Activated CD8-positive, alpha-beta memory T cell treated with anti-CD3 and anti-CD28 coated beads, Interleukin-2, amount 50 U/mL, for 4 hours (primary cell): ENCODE results near the gene CALCOCO1.
A peak's percentile ranks its signal among the peaks of the same experiment; 100 is the strongest.
"Not testable (repeated sequence)": the region's sequence is repeated elsewhere in the genome, so short reads cannot be mapped to it uniquely, and the experiment has no call there.

ENCODE experiments used
- DNase-seq: peaks from one replicate; pipeline ENCODE4 v3.0.0-alpha.2; 2020

Gene CALCOCO1

DNA sequence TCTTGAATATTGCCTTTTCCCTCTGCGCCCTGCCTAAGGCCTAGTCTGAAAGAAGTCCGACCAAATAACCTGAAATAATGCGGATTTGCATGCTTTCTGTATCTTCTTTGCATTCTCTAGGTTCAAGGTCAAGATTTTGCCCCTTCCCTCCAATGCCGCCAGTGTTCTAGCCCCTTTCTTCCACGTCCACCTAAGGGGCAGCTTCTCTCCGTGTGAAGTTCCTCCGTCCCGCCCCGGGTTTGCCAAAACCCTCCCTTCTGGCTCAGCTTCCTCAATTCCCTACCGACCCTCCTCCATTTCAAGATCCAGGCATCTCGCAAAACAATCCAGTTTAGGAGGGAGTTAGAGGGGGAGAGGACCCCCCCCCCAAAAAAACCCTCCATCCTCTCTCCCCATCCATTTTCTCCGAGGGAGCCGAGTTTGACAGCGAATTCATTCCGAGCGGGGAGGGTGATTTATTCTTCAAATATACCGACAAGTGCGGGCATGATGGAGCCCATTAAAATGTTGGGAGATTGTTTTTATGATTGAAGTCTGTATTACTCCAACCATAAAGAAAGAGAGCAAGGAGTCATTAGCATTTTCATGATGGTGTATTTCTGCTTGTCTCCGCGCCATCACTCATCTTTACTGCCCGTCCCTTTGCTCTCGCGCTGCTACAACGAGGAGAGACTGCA is 30.5 kb downstream of the CALCOCO1 start:
- no peak for DNase-seq

- DNase-seq = no peak
Observed at GRCh38 chr12:53696285-53696654, 31.0 kb downstream of the CALCOCO1 start.

DNA sequence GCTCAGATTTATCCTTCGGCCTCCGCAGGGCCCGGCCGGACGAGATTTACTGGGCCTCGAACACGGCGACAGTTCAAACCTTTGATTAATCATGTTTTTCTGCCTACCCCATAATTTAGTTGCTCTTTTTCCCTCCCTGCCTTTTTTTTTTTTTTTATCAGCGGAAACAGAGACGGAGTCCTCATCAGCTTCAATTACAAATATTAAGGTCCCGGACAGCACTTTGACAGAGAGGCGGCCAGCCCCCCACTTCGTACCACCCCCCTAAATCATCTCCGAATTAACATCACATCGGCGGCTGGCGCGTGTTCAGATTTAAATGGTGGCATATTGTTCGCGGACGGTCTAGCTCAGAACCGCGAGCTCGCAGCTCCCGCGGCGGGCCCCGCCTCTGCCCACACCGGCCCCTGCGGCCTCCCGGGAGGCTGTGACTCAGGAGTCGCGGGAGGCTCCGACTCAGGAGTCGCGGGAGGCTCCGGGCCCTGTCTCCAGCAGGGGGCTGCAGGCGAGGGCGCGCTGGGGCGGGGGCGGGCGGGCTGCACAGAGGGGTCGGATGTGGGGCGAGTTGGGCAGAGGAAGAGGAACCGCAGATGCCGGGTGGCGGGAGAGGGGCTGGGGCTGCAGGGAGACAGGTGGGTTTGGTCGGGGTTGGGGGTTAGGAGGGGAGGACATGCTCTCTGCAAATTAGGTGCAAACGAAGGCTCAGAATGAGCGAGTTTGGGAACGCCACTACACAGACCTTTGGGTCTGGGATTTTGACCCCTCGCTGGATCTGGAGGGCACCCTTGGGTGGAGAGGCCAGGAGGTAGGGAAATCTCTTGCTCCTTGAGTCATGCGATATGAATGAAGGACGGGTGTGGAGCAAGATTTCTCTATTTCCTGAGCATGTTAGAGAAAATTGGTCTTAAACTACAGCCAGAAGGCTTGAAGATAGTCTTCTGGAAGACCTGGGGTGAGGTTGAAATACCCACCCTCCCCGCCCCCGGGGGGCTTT is 31.8 kb downstream of the CALCOCO1 start:
- DNase-seq = peak; percentile 43

DNA sequence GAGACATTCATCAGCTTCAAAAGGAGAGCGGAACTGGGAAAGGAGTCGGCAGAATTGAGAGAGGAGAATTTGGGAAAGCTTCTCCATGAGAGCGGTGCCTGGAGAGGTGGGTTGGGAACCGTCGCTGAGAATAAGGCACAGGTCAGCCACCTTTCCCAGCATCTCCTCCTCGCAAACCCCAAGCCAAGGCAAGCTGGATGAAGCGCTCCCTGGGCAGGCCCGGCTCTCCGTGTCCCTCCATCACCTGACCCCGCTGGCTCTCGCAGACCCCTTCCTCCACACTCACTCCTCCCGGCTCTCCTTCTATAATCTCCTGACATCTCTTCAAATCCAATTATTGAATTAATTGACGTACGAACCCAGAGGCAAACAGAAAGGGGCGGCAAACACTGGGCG is 32.5 kb downstream of the CALCOCO1 start:
- DNase-seq = no peak

DNA sequence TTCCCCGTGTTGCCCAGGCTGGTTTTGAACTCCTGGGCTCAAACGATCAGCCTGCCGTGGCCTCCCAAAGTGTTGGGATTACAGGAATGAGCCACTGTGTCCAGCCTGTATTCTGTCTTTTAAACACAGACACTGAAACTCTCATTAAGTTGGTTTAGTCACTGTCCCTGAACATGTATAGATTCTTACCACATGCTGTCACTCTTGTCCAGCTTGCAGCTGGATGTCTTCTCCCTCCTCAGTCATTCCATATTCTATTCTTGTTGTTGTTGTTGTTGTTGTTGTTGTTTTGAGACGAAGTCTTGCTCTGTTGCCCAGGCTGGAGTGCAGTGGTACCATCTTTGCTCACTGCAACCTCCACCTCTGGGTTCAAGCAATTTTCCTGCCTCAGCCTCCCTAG is 39.1 kb downstream of the CALCOCO1 start:
- DNase-seq = no peak

GRCh38 chr12:53686436-53686835 is 40.8 kb downstream of the CALCOCO1 start:
- DNase-seq = no peak

DNA sequence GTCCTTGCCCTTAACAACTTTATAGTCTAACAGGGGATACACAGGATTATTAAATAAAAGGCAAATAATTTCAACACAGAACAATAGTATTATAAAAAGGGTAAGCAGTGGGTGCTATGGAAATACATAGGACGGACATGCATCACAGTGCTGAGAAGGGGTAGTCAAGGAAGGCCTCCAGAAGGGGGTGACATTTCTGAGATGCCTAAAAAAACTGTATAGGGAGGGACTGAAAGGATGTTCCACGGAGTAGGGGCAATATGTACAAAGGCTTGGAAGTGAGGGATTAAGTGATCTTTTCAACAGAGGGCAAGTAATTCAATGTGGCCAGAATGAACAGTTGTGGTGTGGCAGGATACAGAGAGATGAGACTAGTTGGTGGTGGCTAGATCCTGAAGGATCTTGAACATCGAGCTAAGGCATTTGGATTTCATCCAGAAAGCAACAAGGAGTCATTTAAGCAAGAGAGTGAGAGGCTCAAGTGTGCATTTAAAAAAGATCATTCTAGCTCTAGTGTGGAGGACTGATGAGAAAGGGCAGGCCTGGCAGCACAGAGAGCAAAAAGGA is 42.5 kb downstream of the CALCOCO1 start:
- no peak for DNase-seq

- DNase-seq = no peak
Observed at GRCh38 chr12:53683983-53684382, 43.3 kb downstream of the CALCOCO1 start.

- DNase-seq = no peak
Observed at GRCh38 chr12:53683494-53683893, 43.8 kb downstream of the CALCOCO1 start.

GRCh38 chr12:53680061-53680460 is 47.2 kb downstream of the CALCOCO1 start:
- DNase-seq = not testable (repeated sequence)

DNA sequence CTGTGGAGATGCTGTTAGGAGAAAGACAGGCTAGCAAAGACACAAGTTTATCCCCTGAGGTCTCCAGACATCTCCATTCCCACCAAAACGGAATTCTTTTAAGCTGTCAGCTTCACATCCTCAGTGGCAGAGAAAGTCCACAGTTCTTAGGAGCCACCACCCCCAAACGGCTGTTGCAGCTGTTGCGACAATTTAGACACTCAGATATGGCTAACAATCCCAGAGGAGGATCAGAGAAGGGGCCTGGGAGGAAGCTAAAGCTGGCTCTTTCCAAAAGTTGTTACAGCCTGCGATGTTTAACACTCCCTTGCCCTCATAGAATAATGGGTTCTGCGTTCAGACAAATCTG is 49.5 kb downstream of the CALCOCO1 start:
- no peak for DNase-seq

DNA sequence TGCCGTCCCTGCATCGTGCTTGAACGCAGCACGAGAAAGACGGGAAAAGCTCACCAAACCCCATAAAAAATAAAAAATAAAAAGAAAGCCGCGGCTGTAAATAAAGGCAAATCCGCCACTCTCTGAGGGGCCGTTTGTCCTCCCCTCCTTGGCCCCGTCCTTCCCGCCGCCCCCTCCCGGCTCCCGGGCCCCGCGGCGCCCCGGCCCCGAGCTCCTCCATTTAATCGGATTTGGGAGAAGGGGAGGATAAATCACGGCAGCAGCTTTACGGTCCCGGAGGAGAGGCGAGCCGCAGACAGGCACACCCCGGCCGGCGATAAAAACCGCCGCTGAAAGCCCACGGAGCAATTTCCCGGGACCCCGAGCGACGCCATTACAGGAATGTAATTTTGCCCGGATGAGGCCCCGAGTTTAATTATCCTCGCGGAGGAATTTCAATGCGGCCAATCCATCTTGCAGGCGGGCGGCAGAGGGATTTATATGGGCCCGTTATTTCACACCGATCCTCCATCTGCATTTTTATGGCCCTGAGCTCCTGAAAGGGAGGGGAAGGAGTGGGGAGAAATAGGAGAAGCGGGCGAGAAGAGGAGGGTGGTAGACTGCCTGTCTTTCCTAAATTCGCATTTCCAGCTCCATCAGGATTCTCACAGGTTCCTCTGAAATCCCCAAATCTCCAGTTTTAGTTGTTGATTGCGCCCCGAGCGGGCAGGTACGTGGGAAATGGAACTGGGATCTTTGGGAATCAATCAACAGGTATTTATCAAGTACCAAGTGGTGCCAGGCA is 50.0 kb downstream of the CALCOCO1 start:
- DNase-seq = no peak

- peak; percentile 25 for DNase-seq
Observed at GRCh38 chr12:53676656-53677015, 50.6 kb downstream of the CALCOCO1 start.

GRCh38 chr12:53675701-53676607 is 51.3 kb downstream of the CALCOCO1 start, which contains the start of gene ATP5MC2:
Gene ATP5MC2 (minus strand): TSS chr12:53676083. CDS start chr12:53672614, 3,469 bp downstream.
- peak; percentile 95 for DNase-seq

DNA sequence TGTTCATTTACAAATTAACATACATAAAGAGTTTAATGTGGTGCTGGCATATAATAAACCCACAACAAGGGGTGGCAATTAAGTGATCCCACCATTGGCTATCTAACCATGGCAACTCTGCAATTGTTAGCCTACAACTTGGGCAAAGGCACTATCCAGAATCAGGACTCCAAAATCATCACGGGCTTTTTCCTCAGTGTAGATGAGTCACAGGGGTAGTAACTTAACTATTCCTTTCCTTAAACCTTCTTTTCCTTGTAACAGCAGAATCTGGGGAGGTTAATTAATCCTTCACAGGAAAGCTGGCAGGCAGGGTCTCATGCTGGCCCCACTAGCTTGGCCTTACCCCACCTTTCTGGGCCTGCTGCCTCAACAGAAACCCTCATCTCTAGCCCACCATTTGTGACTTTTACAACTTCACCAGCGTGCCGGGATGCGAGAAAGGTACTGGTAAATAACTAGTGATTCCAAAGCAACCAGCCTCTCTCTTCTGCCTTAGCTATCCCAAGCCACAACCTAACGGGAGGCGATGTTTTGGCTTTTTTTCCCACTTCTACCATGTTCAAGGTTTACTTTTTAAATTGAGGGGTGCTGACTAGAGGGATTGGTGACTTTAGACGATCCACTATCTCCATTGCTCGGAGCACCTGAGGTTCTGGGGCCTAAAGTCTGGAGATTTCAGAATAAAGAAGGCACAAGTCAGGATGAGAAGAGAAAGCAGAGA is 52.1 kb downstream of the CALCOCO1 start:
- no peak for DNase-seq

GRCh38 chr12:53670971-53671370 is 56.3 kb downstream of the CALCOCO1 start:
- no peak for DNase-seq

DNA sequence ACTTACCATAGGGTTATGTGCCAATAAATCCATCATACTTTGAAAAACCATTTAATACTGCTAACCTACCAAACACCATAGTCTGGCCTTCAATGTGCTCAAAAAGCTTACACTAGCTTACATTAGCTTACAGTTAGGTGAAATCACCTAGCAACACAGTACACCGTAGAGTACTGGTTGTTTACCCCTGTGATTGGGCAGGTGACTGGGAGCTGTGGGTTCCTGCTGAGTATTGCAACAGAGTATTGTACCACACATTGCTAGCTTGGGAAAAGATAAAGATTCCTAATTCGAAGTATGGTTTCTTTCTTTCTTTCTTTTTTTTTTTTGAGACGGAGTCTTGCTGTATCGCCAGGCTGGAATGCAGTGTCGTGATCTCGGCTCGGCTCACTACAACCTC is 56.9 kb downstream of the CALCOCO1 start:
- no peak for DNase-seq

- no peak for DNase-seq
Observed at GRCh38 chr12:53667080-53667479, 60.2 kb downstream of the CALCOCO1 start.

GRCh38 chr12:53664936-53665335 is 62.3 kb downstream of the CALCOCO1 start:
- DNase-seq = no peak

GRCh38 chr12:53664191-53664590 is 63.1 kb downstream of the CALCOCO1 start:
- no peak for DNase-seq

GRCh38 chr12:53660041-53660440 is 67.2 kb downstream of the CALCOCO1 start:
- DNase-seq = no peak
